Activated CD8-positive, alpha-beta memory T cell treated with anti-CD3 and anti-CD28 coated beads, Interleukin-2, amount 10 ng/mL, durations not matched to agents 7 days and 5 days (primary cell): ENCODE results near the gene MCM9. TPM values are rescaled to one million over a fixed set of nuclear protein-coding genes. Genes with fewer than 3 reads are reported as not detected.

Experiments
- ATAC-seq: fragments of 150-1000 bp; cut with Tn5 transposase; one replicate; pipeline ENCODE4 v1.10.0; 2021; ENCODE audit warnings: moderate library complexity
- CTCF ChIA-PET: fragments of 350-600 bp; sonication (Branson Sonifier 250); formaldehyde crosslinking; loops from one replicate; lab custom pipeline; 2021; ENCODE audit warnings: antibody characterized with exemption; lab: Charles Lee
- DNase-seq: peaks from one replicate; pipeline ENCODE4 v3.0.0-alpha.2; 2020
- H3K27ac Mint-ChIP-seq: one replicate; pipeline ENCODE4 v1.8.0; 2021; ENCODE audit warnings: mild to moderate bottlenecking, mixed read lengths
- H3K27me3 Mint-ChIP-seq: one replicate; pipeline ENCODE4 v1.8.0; 2021; ENCODE audit warnings: mixed read lengths
- H3K36me3 Mint-ChIP-seq: one replicate; pipeline ENCODE4 v1.8.0; 2021; ENCODE audit warnings: mild to moderate bottlenecking, mixed read lengths
- H3K4me1 Mint-ChIP-seq: one replicate; pipeline ENCODE4 v1.8.0; 2021; ENCODE audit warnings: mixed read lengths
- H3K4me3 Mint-ChIP-seq: one replicate; pipeline ENCODE4 v1.8.0; 2021; ENCODE audit warnings: mild to moderate bottlenecking, moderate library complexity, mixed read lengths
- H3K9me3 Mint-ChIP-seq: one replicate; pipeline ENCODE4 v1.8.0; 2022; ENCODE audit warnings: low read depth, mixed read lengths
- total RNA-seq, 2 experiments: library from RNA; stranded (reverse); gene quantifications; one replicate each; pipeline ENCODE4 v1.2.3, GENCODE V29; 2021

The MCM9 gene
- total RNA-seq, 2 experiments from 2014 or later: 19.7 to 25.5 TPM

GRCh38 chr6:118918329-118918725 is 16.6 kb downstream of the MCM9 start:
- Mint-ChIP-seq H3K27me3 (no peaks in the 10 kb centered on the region), H3K36me3 (peaks cover 51% of the 10 kb centered on the region), H3K4me3 (no peak overlapping the region), H3K9me3 (no peaks in the 10 kb centered on the region), H3K4me1 (peaks cover 3% of the 10 kb centered on the region), H3K27ac (no peak overlapping the region)
- ATAC-seq (no peak), DNase-seq (no peak)
- CTCF ChIA-PET: no interaction called here

GRCh38 chr6:118917546-118918328 is 17.2 kb downstream of the MCM9 start:
- peaks cover 3% of the 10 kb centered on the region for H3K4me1 Mint-ChIP-seq
- H3K27me3 Mint-ChIP-seq: no peaks in the 10 kb centered on the region
- no peaks in the 10 kb centered on the region for H3K9me3 Mint-ChIP-seq
- CTCF ChIA-PET: no interaction called here
- peaks cover 53% of the 10 kb centered on the region for H3K36me3 Mint-ChIP-seq
- DNase-seq (no peak), ATAC-seq (no peak)
- no peak overlapping the region for H3K4me3 Mint-ChIP-seq
- H3K27ac Mint-ChIP-seq: no peak overlapping the region

- Mint-ChIP-seq H3K27me3 (no peaks in the 10 kb centered on the region), H3K9me3 (no peaks in the 10 kb centered on the region), H3K36me3 (peaks cover 52% of the 10 kb centered on the region), H3K4me3 (no peak overlapping the region), H3K27ac (no peak overlapping the region), H3K4me1 (no peaks in the 10 kb centered on the region)
- CTCF ChIA-PET: no interaction called here
- DNase-seq: no peak
- ATAC-seq: no peak
Observed at GRCh38 chr6:118914598-118914997, 20.4 kb downstream of the MCM9 start.

DNA sequence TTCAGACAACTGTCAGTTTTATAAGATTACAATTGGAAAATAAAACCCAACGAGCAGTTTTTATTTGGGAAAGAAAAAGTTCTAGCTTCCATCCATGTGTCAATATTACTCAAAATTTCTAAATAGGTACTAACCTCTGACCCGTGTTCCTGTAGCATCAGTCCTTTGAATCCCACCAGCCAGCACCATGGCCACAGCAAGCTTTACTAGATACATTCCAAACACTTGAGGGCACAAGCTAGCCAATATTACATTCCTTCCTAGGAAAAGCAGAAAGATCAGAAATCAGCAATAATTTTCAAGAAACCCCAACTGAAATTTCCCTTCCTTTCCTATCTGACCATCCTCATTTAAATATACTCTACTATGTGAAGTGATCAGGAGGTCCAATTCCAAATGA is 21.8 kb downstream of the MCM9 start:
- no peaks in the 10 kb centered on the region for H3K9me3 Mint-ChIP-seq
- peaks cover 54% of the 10 kb centered on the region for H3K36me3 Mint-ChIP-seq
- ATAC-seq: no peak
- H3K27ac Mint-ChIP-seq: no peak overlapping the region
- CTCF ChIA-PET: interaction anchor here (0.9 to 1.7 kb wide), 3 partner anchors 16 to 113 kb away, joined by 3 to 4 read pairs (median 3); no protein-coding TSS in a partner anchor
- no peak for DNase-seq
- H3K4me3 Mint-ChIP-seq: no peak overlapping the region
- no peaks in the 10 kb centered on the region for H3K27me3 Mint-ChIP-seq
- no peaks in the 10 kb centered on the region for H3K4me1 Mint-ChIP-seq

GRCh38 chr6:118912646-118913045 is 22.3 kb downstream of the MCM9 start:
- Mint-ChIP-seq H3K4me1 (no peaks in the 10 kb centered on the region), H3K27me3 (no peaks in the 10 kb centered on the region), H3K4me3 (no peak overlapping the region), H3K36me3 (peaks cover 59% of the 10 kb centered on the region), H3K9me3 (no peaks in the 10 kb centered on the region), H3K27ac (no peak overlapping the region)
- DNase-seq (no peak), ATAC-seq (no peak)
- CTCF ChIA-PET: interaction anchor here (0.9 to 1.7 kb wide), 3 partner anchors 15 to 112 kb away, joined by 3 to 4 read pairs (median 3); no protein-coding TSS in a partner anchor

DNA sequence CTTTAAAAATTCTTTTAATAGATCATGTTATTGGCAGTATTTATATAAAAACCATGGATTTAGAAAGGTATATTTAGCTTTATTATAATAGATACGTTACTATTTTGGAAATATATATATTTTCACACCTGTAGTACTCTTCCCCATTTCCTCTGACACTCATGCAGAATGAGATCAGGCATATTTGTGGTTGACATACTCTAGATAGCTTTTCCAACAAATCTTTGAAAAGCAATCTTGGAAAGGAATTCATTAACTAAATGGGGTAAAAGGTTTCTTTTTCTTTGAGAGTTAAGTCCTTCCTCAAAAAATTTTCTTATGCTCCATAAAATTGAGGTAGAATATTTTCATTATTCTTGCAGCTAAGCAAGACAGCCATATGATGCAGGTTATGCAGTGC is 26.5 kb downstream of the MCM9 start:
- no peak for ATAC-seq
- Mint-ChIP-seq H3K27me3 (no peaks in the 10 kb centered on the region), H3K4me1 (peaks cover 26% of the 10 kb centered on the region), H3K9me3 (no peaks in the 10 kb centered on the region), H3K27ac (no peak overlapping the region), H3K36me3 (peaks cover 70% of the 10 kb centered on the region), H3K4me3 (no peak overlapping the region)
- DNase-seq: no peak
- CTCF ChIA-PET: interaction anchor here (2.6 kb wide), 1 partner anchor 11 kb away, joined by 9 read pairs; no protein-coding TSS in a partner anchor

GRCh38 chr6:118905851-118906250 is 29.1 kb downstream of the MCM9 start:
- no peak for DNase-seq
- H3K4me1 Mint-ChIP-seq: peaks cover 47% of the 10 kb centered on the region
- CTCF ChIA-PET: interaction anchor here (2.6 kb wide), 1 partner anchor 9 kb away, joined by 9 read pairs; no protein-coding TSS in a partner anchor

GRCh38 chr6:118905084-118905483 is 29.9 kb downstream of the MCM9 start:
- CTCF ChIA-PET: interaction anchor here (1.6 kb wide), 1 partner anchor 11 kb away, joined by 5 read pairs; the partner anchor contains the start of gene ASF1A
- no peaks in the 10 kb centered on the region for H3K27me3 Mint-ChIP-seq
- H3K4me3 Mint-ChIP-seq: no peak overlapping the region
- H3K36me3 Mint-ChIP-seq: peaks cover 74% of the 10 kb centered on the region
- no peaks in the 10 kb centered on the region for H3K9me3 Mint-ChIP-seq
- no peak overlapping the region for H3K27ac Mint-ChIP-seq
- ATAC-seq (no peak), DNase-seq (no peak)
- H3K4me1 Mint-ChIP-seq: peaks cover 55% of the 10 kb centered on the region

More at GRCh38 chr6:118905851-118906250, 29.1 kb downstream of the MCM9 start:
- peak; percentile 49 for ATAC-seq
- Mint-ChIP-seq H3K4me3 (no peak overlapping the region), H3K36me3 (peaks cover 74% of the 10 kb centered on the region), H3K27ac (peak overlapping the region; percentile 80), H3K9me3 (no peaks in the 10 kb centered on the region), H3K27me3 (no peaks in the 10 kb centered on the region)

- DNase-seq: no peak
- no peak overlapping the region for H3K4me3 Mint-ChIP-seq
- no peaks in the 10 kb centered on the region for H3K27me3 Mint-ChIP-seq
- CTCF ChIA-PET: interaction anchor here (1.6 kb wide), 1 partner anchor 10 kb away, joined by 5 read pairs; the partner anchor contains the start of gene ASF1A
- ATAC-seq: no peak
- H3K9me3 Mint-ChIP-seq: no peaks in the 10 kb centered on the region
- H3K4me1 Mint-ChIP-seq: peaks cover 68% of the 10 kb centered on the region
- H3K36me3 Mint-ChIP-seq: peaks cover 77% of the 10 kb centered on the region
- peak overlapping the region; percentile 40 for H3K27ac Mint-ChIP-seq
Observed at GRCh38 chr6:118903691-118904090, 31.3 kb downstream of the MCM9 start.

DNA sequence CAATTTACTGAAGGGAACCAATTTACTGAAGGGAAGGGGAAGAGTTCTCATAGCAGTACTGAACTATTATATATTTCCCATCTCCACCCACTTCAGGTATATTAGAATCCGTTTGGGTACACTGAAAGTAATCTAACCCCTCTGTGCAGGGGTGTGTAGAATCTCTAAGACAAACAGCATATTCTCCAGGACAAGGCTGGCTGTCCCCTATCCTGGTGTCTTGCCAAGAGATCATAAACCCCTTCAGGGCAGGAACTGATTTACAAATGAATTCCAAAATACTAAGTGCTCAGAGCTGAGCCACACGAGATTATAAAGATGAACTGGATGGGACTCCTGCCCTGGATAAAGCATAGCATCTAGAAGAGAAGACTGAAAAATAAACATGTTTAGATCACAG is 31.8 kb downstream of the MCM9 start:
- no peak overlapping the region for H3K4me3 Mint-ChIP-seq
- no peak for DNase-seq
- H3K4me1 Mint-ChIP-seq: peaks cover 71% of the 10 kb centered on the region
- H3K9me3 Mint-ChIP-seq: no peaks in the 10 kb centered on the region
- no peaks in the 10 kb centered on the region for H3K27me3 Mint-ChIP-seq
- ATAC-seq: no peak
- CTCF ChIA-PET: interaction anchor here (0.7 kb wide), 1 partner anchor 29 kb away, joined by 3 read pairs; no protein-coding TSS in a partner anchor
- H3K27ac Mint-ChIP-seq: peak overlapping the region; percentile 46
- H3K36me3 Mint-ChIP-seq: peaks cover 80% of the 10 kb centered on the region

GRCh38 chr6:118902726-118903125 is 32.2 kb downstream of the MCM9 start:
- CTCF ChIA-PET: interaction anchor here (0.7 kb wide), 2 partner anchors 29 to 510 kb away, joined by 3 read pairs; no protein-coding TSS in a partner anchor
- Mint-ChIP-seq H3K27me3 (no peaks in the 10 kb centered on the region), H3K4me3 (no peak overlapping the region), H3K36me3 (peaks cover 79% of the 10 kb centered on the region), H3K27ac (peak overlapping the region; percentile 46), H3K9me3 (no peaks in the 10 kb centered on the region), H3K4me1 (peaks cover 75% of the 10 kb centered on the region)
- ATAC-seq (no peak), DNase-seq (no peak)

DNA sequence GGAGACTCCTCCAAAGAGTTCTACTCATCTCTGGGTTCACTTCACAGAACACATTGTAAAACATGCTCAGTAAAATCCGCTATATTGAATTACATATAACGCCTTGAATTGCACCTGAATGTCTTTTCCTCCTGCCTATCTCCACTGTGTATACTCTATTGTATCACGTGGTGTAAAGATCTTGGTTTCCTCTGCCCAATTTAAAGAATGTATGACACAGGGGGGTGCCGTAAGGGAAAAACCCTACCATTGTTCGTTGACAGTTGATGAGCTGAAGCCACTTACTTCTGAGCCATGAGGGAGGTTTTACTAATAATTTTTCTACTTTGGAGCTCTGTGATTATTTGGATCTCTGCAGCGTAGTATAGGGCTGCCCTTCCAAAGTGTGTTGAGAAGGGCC is 35.0 kb downstream of the MCM9 start:
- peaks cover 69% of the 10 kb centered on the region for H3K4me1 Mint-ChIP-seq
- DNase-seq: no peak
- CTCF ChIA-PET: no interaction called here
- H3K27me3 Mint-ChIP-seq: no peaks in the 10 kb centered on the region
- H3K4me3 Mint-ChIP-seq: peak overlapping the region; percentile 12
- H3K27ac Mint-ChIP-seq: peak overlapping the region; percentile 63
- ATAC-seq: peak; percentile 34
- peaks cover 63% of the 10 kb centered on the region for H3K36me3 Mint-ChIP-seq
- H3K9me3 Mint-ChIP-seq: no peaks in the 10 kb centered on the region

GRCh38 chr6:118897386-118897785 is 37.6 kb downstream of the MCM9 start:
- Mint-ChIP-seq H3K4me1 (peaks cover 53% of the 10 kb centered on the region), H3K27me3 (no peaks in the 10 kb centered on the region), H3K9me3 (no peaks in the 10 kb centered on the region), H3K27ac (peak overlapping the region; percentile 58), H3K4me3 (no peak overlapping the region), H3K36me3 (peaks cover 46% of the 10 kb centered on the region)
- CTCF ChIA-PET: interaction anchor here (1.2 to 4.2 kb wide), 12 partner anchors 10 to 332 kb away, joined by 3 to 29 read pairs (median 7); partner anchors contain the start of gene MCM9
- DNase-seq (no peak), ATAC-seq (no peak)
